ENCODE measurements around the gene OTULIN.

OTULIN gene

DNA sequence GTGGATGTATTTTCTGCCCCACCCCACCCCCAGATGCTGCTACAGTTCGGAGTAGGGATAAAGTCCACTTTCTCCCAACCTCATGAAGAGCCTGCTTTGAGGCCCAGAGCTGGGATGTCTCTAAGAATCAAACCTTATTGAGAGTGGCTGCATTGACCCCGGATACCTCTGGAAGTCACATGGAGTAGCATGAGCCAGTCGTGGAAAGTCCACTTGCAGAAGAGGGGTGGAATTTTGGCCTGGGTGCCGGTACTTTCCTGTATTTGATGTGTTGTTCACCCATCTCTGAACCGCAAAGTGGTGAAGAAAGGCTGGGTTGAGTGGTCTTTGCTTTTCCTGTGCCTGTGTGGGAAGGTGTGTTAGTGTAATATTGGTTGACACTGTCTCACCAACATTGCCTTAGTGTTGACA, 3.7 kb downstream of the OTULIN start:
- DNase-seq (ENCODE audit: low spot score) = no peak

DNA sequence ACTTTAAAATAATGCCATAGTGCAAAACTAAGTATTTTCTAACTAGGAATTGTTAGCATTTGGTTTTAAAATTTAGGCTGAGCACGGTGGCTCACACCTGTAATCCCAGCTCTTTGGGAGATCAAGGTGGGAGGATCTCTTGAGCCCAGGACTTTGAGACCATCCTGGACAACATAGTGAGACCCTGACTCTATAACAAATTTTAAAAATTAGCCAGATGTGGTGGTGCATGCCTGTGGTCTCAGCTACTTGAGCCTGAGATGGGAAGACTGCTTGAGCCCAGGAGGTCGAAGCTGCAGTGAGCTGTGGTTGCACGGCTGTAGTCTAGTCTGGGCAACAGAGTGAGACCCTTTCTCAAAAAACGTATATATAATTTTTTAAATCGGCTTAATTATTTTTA, 4.9 kb downstream of the OTULIN start:
- no peak for DNase-seq (ENCODE audit: low spot score)

DNA sequence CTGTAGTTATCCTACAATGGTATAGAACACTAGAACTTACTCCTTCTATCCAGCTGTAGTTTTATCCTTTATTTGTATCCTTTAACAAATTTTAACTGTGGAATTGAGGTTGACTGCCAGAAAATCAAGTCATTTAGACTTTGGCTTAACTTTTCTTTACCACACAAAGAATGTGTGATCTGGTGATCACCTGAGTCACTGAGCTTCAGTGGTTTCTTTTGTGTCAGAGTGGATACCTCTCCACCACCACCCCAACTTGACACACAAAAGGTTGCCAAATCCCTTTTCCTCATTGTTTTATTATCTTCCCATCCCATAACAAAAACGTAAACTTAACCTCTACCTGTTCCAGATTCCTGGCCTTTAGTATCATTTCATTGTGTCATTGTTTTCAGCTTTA, 5.5 kb downstream of the OTULIN start:
- DNase-seq (ENCODE audit: low spot score) = no peak

DNA sequence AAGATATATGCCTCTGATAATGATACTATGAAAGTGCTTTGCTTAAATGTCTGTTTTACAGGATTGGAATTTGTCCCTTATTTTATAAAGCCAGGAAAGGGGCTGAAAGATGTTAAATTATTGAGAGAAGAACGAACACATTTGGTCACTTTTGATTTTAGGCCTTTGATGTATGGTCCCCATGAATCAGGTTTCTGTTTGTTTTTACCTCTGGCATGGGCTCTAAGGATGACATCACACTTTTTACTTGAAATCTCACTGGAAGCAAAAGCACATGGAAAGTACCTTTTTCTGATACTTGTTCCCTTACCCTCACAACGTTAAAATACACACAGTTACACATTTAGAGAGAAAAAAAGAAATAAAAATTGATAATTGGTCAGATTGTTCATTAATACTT, 6.9 kb downstream of the OTULIN start:
- no peak for DNase-seq (ENCODE audit: low spot score)

DNA sequence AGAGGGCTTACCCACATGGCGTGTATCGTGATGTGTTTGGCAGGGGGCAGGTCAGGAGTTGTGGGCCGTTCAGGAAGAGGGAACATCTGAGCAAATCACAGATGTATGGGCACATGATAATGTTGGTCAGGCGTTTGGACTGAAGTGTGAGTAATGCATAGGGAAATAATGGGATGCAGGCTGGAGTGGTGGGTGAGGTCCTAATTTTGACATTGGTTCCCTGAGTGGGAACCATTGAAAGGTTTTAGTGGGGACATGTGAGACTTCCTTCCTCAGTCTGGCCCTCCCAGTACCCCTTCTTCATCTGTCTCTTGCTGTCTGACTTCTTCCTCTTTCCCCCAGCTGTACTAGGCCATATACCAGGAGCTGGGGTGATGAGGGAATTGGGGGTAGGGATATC, 7.6 kb downstream of the OTULIN start:
- DNase-seq (ENCODE audit: low spot score) = no peak

DNA sequence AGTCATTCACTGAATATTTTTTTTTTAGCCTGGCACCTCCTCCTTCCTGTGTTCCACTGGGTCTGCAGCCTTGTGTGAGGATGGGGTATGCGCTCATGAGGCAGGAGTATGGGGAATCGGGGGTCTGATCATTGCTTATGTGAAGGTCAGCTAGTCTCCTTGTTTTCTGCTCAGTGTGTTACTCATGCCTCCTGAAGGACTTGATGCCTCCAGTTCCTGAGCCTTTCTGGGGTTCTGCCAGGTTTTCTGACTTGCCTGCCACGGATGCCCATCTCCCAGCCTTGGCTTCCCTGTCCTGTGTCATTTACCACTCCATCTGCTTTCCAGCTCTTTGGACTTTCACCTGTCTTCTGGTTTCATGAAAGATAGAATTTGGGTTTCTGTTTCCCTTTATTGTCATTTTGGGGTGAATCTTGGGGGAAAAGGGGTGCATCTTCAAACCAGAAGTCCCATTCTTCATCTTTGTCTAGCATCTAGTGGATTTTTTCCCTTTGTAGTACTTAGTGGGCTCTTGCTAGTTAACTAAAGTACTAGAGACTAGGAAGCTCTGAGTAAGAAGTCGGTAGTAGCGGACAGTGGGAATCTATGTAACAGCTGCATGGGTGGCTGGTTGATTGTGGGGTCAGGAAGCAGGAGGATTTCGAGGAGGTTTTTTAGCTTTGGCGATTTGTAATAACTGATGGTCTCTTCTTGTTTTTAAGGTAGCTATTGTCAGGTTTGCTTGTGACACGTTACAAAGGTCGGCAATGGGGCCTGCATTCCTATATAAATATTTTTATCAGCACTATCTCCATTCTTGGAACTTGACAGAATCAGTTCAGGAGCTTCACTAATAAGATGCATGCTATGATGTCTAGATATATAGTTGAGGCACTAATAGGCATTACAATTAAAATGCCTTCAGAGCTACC, 8.2 kb downstream of the OTULIN start:
- peak; percentile 39 for DNase-seq (ENCODE audit: low spot score)

DNA sequence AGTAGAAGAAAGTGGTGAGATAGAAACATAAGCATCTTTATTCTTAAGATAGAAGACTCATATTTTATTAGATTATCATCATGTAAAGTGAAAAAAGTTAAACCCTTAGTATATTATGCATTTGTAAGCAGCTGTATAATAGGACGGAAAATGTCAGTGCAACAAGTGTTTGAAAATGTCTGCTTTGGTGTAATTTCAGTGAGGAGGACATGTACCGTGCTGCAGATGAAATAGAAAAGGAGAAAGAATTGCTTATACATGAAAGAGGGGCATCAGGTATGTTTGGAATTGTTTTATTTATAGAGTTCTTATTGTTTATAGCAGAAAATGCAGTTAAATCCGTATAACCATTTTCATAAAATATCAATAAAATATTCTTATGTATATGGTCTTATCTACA, 8.9 kb downstream of the OTULIN start:
- no peak for DNase-seq (ENCODE audit: low spot score)

DNA sequence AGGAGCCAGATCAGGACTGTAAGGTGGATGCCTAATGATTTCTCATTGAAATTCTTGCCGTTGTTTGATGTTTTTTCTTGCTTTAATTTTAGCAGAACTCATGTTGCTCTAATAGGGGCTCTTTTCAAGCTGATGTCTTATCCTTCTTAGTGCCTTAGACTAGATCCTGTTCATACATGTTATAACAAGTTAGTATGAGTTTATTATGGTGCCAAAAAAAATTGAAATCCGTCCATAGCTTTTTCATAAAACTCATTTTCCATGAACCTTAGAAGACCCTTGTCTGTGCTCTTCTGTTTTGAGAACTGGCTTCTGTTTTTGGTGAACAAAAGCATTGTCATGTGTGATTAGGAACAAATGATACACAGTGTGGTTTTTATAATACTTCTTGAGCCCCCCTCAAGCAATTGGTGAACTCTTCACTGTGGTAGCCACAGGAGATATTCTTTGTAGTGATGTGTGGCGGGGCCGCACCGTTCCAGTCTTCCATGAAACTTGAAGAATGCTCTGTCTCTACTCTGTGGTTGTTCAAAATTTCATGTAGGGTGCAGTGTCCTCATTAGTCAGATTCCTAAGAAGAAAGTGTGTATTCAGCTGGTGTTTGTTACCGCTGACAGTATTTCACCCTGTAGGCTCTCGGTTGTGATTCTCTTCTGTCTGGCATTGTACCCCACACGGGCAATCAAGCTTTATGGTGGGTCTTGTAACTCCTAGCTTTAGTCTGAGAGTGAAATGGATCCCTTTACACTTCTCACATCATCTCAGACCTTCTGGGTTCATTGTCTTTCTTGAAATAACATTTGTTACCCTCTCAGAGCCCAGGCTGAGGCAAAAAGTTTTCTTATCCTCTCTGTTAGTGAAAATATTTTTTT, 10.7 kb downstream of the OTULIN start:
- DNase-seq (ENCODE audit: low spot score) = no peak

DNA sequence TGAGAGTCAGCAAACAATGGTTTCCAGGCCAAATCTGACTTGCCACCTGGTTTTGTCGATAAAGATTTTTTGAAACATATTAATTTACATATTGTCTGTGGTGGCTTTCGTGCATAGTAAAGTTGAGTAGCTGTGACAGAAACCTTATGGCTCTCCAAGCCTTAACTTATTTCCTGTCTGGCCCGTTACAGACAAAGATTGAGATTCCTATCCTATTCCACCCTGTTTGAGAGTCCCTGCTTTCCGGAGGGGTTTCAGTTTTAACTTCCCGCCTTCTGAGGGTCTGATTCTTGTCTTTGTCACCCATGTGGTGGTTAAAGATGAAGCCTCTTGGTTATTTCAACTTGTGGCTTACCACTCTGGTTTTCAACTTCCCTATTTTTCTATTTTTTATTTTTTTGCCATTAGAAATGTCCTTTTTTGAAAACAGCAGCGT, 11.4 kb downstream of the OTULIN start:
- no peak for DNase-seq (ENCODE audit: low spot score)

DNA sequence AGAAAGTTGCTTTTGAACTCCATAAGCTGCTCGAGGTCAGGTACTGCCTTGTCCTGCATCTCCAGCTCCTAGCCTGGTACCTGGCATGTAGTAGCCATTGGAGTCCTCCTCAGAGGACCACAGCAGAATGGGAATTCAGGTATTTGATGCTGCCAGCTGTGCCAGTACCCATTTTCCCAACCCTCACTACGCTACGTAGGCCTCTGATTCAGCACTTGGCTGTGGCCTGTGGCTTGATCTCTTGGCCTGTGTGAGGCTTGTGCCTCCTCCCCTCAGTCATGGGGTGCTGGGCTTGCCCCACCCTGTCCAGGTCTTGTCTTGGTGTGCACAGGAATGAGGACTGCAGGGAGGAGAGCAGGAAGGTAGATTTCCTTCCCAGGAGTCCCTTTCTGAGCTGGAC, 11.8 kb downstream of the OTULIN start:
- DNase-seq (ENCODE audit: low spot score) = no peak

DNA sequence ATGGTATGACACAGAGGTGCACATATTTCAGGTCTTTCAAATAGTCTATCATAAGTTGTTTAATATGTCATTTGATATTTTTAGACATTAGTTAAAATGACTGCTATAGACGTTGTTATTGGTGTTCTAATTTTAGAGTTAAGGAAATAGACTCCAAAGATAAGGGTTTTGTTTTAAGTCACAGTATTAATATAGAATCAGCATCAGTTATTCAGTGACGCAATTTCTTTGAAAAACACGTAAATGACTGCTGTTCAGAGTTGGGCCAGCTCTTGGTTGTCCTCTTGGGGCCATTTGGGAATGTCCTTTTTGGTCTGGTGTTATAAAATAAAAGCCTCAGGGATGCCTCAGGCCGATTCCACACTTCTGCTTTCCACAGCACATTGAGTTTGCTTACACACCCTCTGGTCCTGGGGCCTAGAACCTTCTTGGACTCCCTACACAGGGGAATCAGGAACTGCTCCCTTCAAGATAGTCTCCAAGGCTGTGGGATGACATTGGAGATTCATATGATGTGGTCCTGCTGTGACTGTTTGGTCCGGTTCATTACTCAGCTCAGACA, 14.3 kb downstream of the OTULIN start:
- DNase-seq (ENCODE audit: low spot score) = no peak

DNA sequence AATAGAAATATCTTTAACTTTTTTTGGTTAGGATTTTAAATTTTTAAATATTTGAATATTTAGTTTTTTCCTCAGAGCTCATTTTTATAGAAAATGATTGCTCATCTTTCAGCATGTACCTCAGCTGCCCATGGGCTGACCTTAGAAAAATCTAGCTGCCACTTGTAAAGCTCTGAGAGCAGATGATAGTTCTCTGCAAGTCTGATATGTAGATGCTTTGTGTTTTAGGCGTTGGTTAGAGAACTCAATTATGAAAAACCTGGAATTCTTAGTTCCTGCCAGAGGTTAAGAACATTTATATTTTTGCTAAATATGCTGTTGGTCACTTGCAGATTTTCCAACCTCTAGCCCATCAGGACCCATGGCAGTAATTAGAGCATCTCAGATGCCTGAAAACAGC, 15.1 kb downstream of the OTULIN start:
- no peak for DNase-seq (ENCODE audit: low spot score)

DNA sequence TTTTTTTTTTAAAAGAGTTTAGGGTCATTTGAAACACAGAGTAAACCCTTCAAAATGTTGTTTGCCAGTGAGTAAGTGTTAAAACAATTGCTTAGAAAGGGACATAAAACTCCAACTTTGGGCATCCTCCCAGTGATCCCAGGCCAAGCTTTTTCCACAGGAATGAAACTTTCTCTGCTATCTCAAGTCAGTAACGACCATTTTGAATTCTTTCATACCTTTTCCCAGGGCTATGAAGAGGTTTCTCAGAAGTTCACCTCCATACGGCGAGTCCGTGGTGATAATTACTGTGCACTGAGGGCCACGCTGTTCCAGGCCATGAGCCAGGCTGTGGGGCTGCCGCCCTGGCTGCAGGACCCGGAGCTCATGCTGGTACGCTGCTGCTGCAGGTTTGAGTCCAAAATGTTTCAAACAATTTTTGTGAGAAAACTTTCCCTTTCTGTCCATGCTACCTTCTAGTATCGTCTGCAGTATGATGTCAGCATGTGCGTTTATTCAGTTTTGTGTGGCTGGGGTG, 16.8 kb downstream of the OTULIN start:
- no peak for DNase-seq (ENCODE audit: low spot score)

DNA sequence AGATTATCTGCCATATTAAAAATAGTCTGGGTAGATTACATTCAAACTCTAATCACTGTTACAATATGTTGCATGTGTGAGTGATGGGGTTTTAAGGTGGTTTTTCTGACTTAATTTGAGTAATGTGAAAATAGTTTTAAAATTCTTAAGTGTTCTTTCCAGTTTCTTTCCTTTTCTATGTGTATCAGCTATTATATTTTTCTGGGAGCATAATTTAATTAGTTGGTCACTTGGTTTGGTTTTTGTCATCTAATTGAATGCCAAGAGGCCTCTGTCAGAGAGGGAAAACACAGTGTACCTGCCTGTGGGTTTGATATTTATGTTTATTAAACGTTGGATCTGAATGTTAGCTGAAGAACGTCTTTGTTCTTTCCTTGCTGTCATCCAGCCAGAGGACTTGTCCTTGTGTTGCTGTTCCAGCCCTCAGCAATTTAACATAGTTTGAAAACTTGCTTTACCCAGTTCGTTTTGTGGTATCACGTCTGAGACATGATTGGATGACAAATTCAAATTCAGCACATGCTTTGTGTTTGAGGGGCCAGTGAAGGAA, 19.5 kb downstream of the OTULIN start:
- DNase-seq (ENCODE audit: low spot score) = no peak

DNA sequence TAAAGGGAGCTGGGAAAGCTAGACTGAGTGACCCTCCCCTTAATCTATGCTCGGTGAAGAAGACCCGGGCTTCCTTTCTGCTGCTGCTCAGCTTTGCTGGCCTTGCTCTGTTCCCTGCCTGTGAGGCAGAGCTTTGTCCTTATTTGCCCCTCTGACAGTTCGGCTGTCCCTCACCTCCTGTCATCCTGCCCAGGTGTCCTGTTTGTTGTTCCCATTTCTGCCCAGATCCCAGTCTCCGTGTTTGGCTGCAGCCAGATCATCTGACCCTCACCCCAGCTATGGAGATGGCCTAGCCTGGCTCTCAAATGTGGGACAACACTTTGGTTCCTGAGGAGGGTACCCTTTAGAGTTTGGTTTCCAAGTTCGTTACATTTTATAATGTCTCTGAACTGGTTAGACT, 20.2 kb downstream of the OTULIN start:
- DNase-seq (ENCODE audit: low spot score) = no peak

DNA sequence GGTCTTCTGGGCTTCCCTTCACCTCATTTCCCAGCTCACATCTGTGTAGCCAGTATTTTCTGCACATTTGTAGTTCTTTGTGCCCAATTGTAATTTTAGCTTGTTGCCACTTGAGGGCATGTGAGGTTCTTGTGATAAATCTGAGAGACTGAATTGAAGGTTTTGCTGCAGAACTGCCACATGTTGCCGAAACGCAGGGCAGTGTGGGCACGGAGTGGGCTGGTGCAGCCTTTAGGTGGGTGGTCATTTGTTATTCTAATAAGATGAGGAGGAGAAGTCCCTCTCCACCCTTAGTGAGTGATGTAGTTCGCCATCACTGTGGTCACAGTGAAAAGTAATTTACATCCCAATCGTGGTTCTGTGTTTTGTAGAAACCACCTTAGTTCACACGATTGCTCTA, 21.2 kb downstream of the OTULIN start:
- DNase-seq (ENCODE audit: low spot score) = peak; percentile 72

DNA sequence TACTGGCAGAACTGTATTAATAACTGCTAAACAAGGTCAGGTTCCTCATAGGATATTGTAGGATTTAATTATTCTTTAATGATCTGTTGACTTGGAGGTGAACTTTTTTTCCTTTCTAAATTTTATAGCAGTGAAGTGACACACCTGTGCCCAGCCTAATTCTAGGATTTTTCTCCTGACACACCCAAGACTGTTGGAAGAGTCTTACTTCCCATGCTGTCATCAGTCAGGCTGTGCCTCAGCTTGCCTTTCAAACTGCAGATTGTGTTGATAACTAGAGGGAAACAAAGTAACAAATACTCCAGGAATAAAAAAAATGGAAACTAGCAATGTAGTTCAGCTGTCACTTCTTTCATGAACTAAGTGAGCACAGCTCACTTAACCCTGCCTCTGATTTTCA, 22.0 kb downstream of the OTULIN start:
- no peak for DNase-seq (ENCODE audit: low spot score)

DNA sequence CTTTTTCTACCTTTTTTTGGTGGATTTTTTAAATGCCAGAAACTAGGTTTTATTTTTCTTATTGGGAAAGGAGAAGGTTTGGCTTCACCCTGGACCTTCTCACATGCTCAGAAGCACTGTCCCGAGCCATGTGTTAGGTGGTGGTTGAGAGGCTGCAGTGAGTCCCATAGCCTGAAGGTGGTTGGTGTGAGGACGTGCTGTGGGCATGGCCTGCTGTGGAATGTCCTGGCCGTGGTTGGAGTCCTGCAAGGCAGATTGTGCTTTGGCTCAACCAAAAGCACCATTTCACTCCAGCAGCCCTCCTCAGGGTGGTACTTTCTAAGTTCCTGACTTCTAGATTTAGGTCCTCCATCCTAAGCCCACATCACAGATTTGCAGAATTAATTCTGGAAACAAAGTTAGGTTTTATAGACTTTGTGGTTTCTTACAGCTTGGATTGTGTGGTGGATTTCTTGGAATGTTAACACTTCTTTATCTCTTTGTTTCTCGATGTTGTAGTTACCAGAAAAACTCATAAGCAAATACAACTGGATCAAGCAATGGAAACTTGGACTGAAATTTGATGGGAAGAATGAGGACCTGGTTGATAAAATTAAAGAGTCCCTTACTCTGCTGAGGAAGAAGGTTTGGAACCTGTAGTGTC, 22.6 kb downstream of the OTULIN start:
- DNase-seq (ENCODE audit: low spot score) = no peak

DNA sequence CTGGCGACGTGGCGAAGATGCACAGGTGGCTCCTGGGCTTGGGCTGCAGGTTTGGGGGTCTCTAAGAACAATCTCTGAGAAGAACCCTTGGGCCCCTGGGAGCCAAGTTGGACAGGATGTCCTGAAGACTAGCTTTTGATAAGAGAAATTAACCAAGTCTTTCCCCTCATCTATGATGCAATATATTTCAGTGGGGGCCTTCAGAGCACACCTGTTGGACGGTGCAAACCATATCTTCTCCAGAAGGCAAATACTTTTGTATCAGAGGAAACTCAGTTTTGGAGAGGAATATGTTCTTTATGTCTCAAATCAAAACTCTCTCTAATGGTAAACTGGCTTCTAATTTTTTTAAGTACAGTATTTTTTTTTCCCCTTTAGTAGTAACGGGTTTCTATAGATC, 28.6 kb downstream of the OTULIN start:
- DNase-seq (ENCODE audit: low spot score) = no peak

DNA sequence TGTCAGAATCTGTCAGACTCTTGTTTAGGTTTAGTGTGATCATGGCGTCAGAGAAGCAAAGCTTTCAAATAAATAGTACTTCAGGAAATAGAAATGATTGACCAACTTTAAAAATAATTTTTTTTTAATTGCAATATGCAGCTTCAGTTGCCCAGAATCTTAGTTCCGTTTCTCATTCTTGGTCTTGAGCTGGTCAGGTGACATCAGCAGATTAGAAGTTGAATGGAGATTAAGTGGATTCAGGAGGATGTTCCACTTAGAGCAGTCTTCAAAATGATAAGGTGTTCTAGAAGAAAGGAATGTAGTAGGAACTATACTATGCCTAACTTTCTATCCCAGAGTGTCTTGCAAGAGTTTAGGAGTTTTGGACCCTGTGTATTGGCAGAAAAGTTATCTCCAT, 30.6 kb downstream of the OTULIN start:
- no peak for DNase-seq (ENCODE audit: low spot score)

DNA sequence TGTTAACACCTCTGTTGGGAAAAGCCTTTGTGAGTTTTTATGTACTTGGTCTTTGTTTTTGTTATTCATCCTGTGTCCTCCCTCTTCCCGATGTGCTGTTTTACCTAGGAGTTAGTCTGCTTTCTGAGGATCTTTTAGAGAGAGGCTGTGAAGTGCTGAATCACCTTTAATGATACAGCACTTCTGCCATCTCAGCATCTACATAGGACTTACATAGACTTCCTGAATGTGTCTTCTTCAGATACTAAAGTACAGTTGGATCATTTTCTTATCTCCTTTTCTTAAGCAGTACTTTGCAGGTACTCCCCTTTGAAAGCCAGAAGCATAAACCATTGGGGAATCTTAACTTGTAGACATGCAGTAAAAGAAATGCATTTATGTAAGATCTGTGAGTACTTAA, 31.5 kb downstream of the OTULIN start:
- DNase-seq (ENCODE audit: low spot score) = no peak

DNA sequence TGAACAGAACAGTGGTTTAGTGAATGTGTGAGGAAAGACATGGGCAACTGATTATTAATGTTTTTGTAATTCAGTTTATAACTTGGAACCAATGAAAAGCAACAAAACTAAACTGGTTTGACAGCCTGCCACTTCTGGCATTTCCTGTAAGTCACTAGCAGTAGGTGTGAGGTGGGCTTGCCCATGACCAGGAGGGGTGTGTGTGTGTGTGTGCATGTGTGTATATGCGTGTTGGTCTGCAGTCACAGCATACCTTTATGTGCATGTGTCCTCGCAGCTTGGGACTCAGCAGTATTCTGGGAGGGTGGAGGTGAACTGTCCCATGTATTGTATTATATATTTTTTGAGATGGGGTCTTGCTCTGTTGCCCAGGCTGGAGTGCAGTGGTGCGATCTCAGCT, 32.3 kb downstream of the OTULIN start:
- no peak for DNase-seq (ENCODE audit: low spot score)

Data from RKO (cell line).